Prostate gland (tissue), 2 donors: ENCODE measurements around the gene N4BP2.

Source experiments
- CTCF ChIP-seq, 4 experiments: fragments of 200-600 bp in 2 of 4; fragments of 450-650 bp in 2 of 4; sonication (generic) in 2 of 4; IDR thresholded peaks; 1 replicate in 3 of 4; 2 replicates in 1 of 4; pipeline ENCODE4 v1.5.1; 2016 to 2019; ENCODE audit warnings: antibody characterized with exemption in 4 of 4, mild to moderate bottlenecking in 2 of 4, moderate library complexity in 2 of 4
- POLR2A ChIP-seq: fragments of 450-650 bp; IDR thresholded peaks from one replicate; pipeline ENCODE4 v1.6.1; 2016; ENCODE audit warnings: antibody characterized with exemption, mild to moderate bottlenecking
- POLR2AphosphoS5 ChIP-seq: sonication (generic); formaldehyde crosslinking; IDR thresholded peaks from one replicate; pipeline ENCODE4 v1.6.1; 2017; ENCODE audit warnings: antibody characterized with exemption

GRCh38 chr4:40177591-40177990, 120.9 kb downstream of the N4BP2 start:
- TF ChIP-seq CTCF (IDR thresholded peaks at IDR 0.05) (no peak), POLR2A (no peak), POLR2AphosphoS5 (no peak)
